ENCODE results near the gene PAH. TPM values are rescaled to one million over a fixed set of nuclear protein-coding genes. Genes with fewer than 3 reads are reported as not detected.

The PAH gene
- total RNA-seq, 2 donors from 2014 or later = 0.25 TPM; not detected in 1

GRCh38 chr12:102907918-102908317 lies 9.1 kb downstream of the PAH start:
- Mint-ChIP-seq H3K4me3 (no peak overlapping the region), H3K4me1 (ENCODE audit: low read depth) (no peaks in the 10 kb centered on the region), H3K27me3 (ENCODE audit: low read depth) (peaks cover 7% of the 10 kb centered on the region), H3K36me3 (ENCODE audit: insufficient read depth in 2 of 2) (no peaks in the 10 kb centered on the region), H3K27ac (no peak overlapping the region), H3K9me3 (no peaks in the 10 kb centered on the region)
- DNase-seq (no peak), ATAC-seq (replicated peaks in 1 of 2) (no peak)

DNA sequence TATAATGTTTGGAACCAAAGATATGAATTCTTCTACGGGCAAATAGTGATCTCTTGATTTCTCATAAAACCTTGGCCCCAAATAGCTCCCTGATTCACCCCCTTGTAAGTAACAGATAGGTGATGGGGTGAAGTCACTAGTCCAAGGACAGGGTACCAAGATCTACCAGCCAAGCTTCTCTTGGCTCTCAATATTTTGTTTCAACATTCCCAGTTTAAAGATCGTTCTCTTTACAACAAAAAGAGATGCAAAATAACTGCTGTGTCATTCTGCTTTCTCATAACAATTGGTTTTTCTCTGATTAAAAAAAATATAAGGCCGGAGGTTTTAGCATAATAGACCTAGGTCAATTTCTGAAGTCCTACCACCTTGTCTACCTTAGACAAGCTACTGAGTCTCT lies 11.8 kb downstream of the PAH start:
- DNase-seq = no peak
- no peak overlapping the region for H3K27ac Mint-ChIP-seq
- ATAC-seq (replicated peaks in 1 of 2) = no peak
- no peaks in the 10 kb centered on the region for H3K4me1 Mint-ChIP-seq (ENCODE audit: low read depth)
- H3K36me3 Mint-ChIP-seq (ENCODE audit: insufficient read depth in 2 of 2) = no peaks in the 10 kb centered on the region
- H3K4me3 Mint-ChIP-seq = no peak overlapping the region
- no peaks in the 10 kb centered on the region for H3K9me3 Mint-ChIP-seq
- no peaks in the 10 kb centered on the region for H3K27me3 Mint-ChIP-seq (ENCODE audit: low read depth)

DNA sequence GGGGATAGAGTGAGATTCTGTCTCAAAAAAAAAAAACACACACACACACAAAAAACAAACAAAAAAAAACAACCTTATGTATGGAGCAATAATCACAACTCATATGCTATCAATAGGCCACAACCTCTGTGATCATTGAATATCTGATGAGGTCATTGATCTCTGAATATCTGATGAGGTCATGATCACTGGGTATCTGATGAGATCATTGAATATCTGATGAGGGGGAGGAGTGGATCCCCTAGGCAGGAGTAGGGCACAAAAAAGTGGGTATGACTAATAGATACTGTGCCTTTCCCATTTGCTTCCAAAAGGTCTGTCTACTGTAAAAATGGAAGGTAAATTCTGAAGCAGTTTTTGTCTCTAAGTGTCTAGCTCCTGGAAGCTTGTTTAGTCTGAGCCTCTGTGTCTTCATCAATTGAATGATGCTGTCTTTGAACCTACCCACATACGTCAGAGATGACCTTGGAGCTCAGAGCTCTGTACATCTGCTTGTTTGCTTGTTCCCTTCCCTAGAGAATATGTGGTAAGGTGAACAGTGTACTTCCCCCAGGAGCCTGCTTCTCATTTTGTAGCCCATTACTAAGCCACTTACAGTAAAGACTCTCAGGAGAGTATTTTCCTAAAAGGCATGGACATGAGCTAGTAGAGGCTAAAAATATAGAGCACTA lies 13.6 kb downstream of the PAH start:
- no peaks in the 10 kb centered on the region for H3K9me3 Mint-ChIP-seq
- no peak overlapping the region for H3K27ac Mint-ChIP-seq
- DNase-seq (no peak), ATAC-seq (replicated peaks in 1 of 2) (no peak)
- no peaks in the 10 kb centered on the region for H3K36me3 Mint-ChIP-seq (ENCODE audit: insufficient read depth in 2 of 2)
- no peaks in the 10 kb centered on the region for H3K27me3 Mint-ChIP-seq (ENCODE audit: low read depth)
- H3K4me1 Mint-ChIP-seq (ENCODE audit: low read depth) = no peaks in the 10 kb centered on the region
- H3K4me3 Mint-ChIP-seq = no peak overlapping the region

DNA sequence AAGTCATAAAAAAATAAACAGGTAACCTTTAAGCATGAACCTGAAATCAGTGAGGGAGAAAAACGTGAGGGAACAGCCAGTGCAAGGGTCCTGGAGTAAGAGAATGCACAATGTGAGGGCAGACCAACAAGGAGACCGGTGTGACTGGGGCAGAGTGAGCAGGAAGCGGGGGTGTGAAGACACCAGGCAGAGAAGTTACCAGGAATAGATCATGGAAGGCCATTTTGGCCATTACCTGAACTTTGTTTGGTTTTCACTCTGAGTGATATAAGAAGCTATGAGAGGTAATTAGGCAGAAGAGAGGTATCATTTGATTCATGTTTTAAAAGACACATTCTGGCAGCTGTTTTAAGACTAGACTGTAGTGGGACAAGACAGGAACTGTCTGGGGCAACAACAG lies 15.0 kb downstream of the PAH start:
- ATAC-seq (replicated peaks in 1 of 2) (no peak), DNase-seq (no peak)
- H3K36me3 Mint-ChIP-seq (ENCODE audit: insufficient read depth in 2 of 2) = no peaks in the 10 kb centered on the region
- H3K9me3 Mint-ChIP-seq = no peaks in the 10 kb centered on the region
- no peak overlapping the region for H3K4me3 Mint-ChIP-seq
- no peaks in the 10 kb centered on the region for H3K27me3 Mint-ChIP-seq (ENCODE audit: low read depth)
- H3K4me1 Mint-ChIP-seq (ENCODE audit: low read depth) = no peaks in the 10 kb centered on the region
- no peak overlapping the region for H3K27ac Mint-ChIP-seq

DNA sequence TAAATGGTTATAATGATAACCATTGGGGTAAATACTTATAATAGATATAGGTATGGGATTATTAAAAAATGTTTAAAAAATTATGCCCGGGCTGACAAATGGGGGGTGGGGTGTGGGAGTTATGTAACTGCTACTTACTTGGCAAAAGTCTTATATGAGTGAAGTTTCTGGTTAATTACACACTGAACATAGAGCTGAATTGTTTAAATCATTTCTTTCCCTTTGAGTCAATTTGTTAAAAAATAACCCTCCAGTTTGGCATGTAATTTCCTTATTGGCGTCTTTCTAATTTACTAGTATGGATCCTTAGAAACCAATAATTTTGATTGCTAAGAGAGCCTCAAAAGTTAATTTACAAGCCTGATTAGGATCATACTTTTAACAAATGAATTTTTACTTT lies 16.7 kb downstream of the PAH start:
- H3K27ac Mint-ChIP-seq = no peak overlapping the region
- DNase-seq (no peak), ATAC-seq (replicated peaks in 1 of 2) (no peak)
- no peaks in the 10 kb centered on the region for H3K36me3 Mint-ChIP-seq (ENCODE audit: insufficient read depth in 2 of 2)
- H3K27me3 Mint-ChIP-seq (ENCODE audit: low read depth) = no peaks in the 10 kb centered on the region
- no peak overlapping the region for H3K4me3 Mint-ChIP-seq
- H3K4me1 Mint-ChIP-seq (ENCODE audit: low read depth) = no peaks in the 10 kb centered on the region
- H3K9me3 Mint-ChIP-seq = no peaks in the 10 kb centered on the region

DNA sequence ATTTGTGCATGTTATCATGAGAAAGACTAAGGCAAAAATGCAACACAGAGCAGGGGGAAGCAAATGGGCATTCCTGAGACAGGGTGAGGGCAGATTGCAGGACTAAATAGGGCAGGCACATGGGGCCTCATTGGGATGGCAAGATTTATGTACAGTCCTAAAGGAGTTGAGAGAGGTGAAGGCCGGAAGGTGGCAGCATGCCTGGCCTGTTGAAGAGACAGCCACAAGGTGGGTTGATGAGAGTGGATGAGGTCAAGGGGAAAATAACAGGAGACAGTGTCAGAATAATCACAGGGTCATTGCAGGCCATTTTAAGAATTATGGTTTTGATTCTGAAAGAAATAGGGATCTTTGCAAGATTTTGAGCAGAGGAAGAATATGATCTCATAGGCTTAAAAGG lies 21.0 kb downstream of the PAH start:
- Mint-ChIP-seq H3K9me3 (no peaks in the 10 kb centered on the region), H3K27me3 (ENCODE audit: low read depth) (no peaks in the 10 kb centered on the region), H3K4me3 (no peak overlapping the region), H3K4me1 (ENCODE audit: low read depth) (no peaks in the 10 kb centered on the region), H3K36me3 (ENCODE audit: insufficient read depth in 2 of 2) (no peaks in the 10 kb centered on the region), H3K27ac (no peak overlapping the region)
- DNase-seq = no peak
- no peak for ATAC-seq (replicated peaks in 1 of 2)

GRCh38 chr12:102891756-102892155 lies 25.3 kb downstream of the PAH start:
- DNase-seq (no peak), ATAC-seq (replicated peaks in 1 of 2) (no peak)
- H3K4me1 Mint-ChIP-seq (ENCODE audit: low read depth) = no peaks in the 10 kb centered on the region
- H3K36me3 Mint-ChIP-seq (ENCODE audit: insufficient read depth in 2 of 2) = no peaks in the 10 kb centered on the region
- no peaks in the 10 kb centered on the region for H3K9me3 Mint-ChIP-seq
- H3K27ac Mint-ChIP-seq = no peak overlapping the region
- H3K4me3 Mint-ChIP-seq = no peak overlapping the region
- peaks cover 8% of the 10 kb centered on the region for H3K27me3 Mint-ChIP-seq (ENCODE audit: low read depth)

GRCh38 chr12:102888511-102888910 lies 28.5 kb downstream of the PAH start:
- Mint-ChIP-seq H3K9me3 (no peaks in the 10 kb centered on the region), H3K27me3 (ENCODE audit: low read depth) (peaks cover 8% of the 10 kb centered on the region), H3K4me3 (no peak overlapping the region), H3K4me1 (ENCODE audit: low read depth) (no peaks in the 10 kb centered on the region), H3K36me3 (ENCODE audit: insufficient read depth in 2 of 2) (no peaks in the 10 kb centered on the region), H3K27ac (no peak overlapping the region)
- ATAC-seq (replicated peaks in 1 of 2) (no peak), DNase-seq (no peak)

DNA sequence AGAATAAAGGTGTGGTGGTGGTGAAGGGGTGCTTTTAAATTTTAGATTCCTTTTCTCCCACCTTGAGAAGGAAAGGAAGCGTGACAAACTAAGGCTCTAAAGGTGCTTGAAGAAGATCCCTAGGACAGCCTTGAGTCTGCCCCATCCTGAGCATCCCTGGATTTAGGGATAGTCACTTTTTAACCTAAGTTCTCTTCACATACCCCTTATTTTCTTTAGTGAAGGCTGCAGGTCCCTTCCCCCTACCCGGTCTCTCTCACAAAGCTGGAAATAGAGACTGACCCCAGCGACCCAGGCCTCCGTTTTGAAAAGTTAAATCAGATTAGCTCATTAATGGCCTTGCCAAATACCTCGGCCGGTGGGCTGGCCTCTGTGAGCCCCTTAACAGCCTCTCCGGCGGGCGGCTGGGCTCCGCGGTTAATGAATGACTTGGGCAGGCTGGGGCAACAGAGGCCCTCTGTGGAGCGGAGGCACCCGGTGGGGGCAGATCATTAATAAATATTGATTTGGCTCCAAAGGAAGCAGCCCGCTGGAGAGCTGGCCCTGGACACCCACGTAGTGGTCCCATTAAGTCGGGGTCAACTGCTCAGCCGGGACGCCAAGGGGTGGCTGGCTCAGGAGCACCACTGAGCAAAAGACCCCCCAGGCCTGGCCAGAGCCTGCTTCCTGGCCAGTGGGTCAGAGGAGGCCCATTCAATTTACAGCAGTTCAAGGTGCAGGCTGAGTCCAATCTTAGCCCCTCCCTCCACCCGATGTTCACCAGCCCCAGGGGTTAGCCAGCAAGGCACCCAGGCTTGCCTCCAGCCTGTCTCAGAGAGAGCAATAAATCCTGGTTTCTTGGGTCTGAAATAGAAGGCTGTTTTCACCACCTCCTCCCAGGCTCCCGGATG lies 31.8 kb downstream of the PAH start:
- no peak for DNase-seq
- Mint-ChIP-seq H3K9me3 (no peaks in the 10 kb centered on the region), H3K4me1 (ENCODE audit: low read depth) (no peaks in the 10 kb centered on the region), H3K36me3 (ENCODE audit: insufficient read depth in 2 of 2) (no peaks in the 10 kb centered on the region), H3K27me3 (ENCODE audit: low read depth) (peaks cover 20% of the 10 kb centered on the region), H3K27ac (no peak overlapping the region), H3K4me3 (no peak overlapping the region)
- no peak for ATAC-seq (replicated peaks in 1 of 2)

- ATAC-seq (replicated peaks in 1 of 2) = peak in 1 of 2 donors; percentile 66
- Mint-ChIP-seq H3K36me3 (ENCODE audit: insufficient read depth in 2 of 2) (no peaks in the 10 kb centered on the region), H3K9me3 (no peaks in the 10 kb centered on the region), H3K4me1 (ENCODE audit: low read depth) (peaks cover 6% of the 10 kb centered on the region), H3K4me3 (no peak overlapping the region), H3K27me3 (ENCODE audit: low read depth) (peaks cover 16% of the 10 kb centered on the region), H3K27ac (no peak overlapping the region)
- DNase-seq = peak; percentile 33 to 42
Measured at GRCh38 chr12:102883204-102883799, 33.7 kb downstream of the PAH start.

GRCh38 chr12:102880783-102881182 lies 36.3 kb downstream of the PAH start:
- no peak overlapping the region for H3K4me3 Mint-ChIP-seq
- ATAC-seq (replicated peaks in 1 of 2) (no peak), DNase-seq (no peak)
- no peak overlapping the region for H3K27ac Mint-ChIP-seq
- H3K27me3 Mint-ChIP-seq (ENCODE audit: low read depth) = peaks cover 29% of the 10 kb centered on the region
- H3K9me3 Mint-ChIP-seq = no peaks in the 10 kb centered on the region
- no peaks in the 10 kb centered on the region for H3K36me3 Mint-ChIP-seq (ENCODE audit: insufficient read depth in 2 of 2)
- peaks cover 6% of the 10 kb centered on the region for H3K4me1 Mint-ChIP-seq (ENCODE audit: low read depth)

GRCh38 chr12:102879144-102879763 lies 37.8 kb downstream of the PAH start:
- H3K9me3 Mint-ChIP-seq = no peaks in the 10 kb centered on the region
- no peak overlapping the region for H3K27ac Mint-ChIP-seq
- no peaks in the 10 kb centered on the region for H3K36me3 Mint-ChIP-seq (ENCODE audit: insufficient read depth in 2 of 2)
- peak; percentile 90 for ATAC-seq (replicated peaks in 1 of 2)
- H3K27me3 Mint-ChIP-seq (ENCODE audit: low read depth) = peaks cover 29% of the 10 kb centered on the region
- H3K4me3 Mint-ChIP-seq = no peak overlapping the region
- DNase-seq = peak; percentile 22 to 37
- peaks cover 6% of the 10 kb centered on the region for H3K4me1 Mint-ChIP-seq (ENCODE audit: low read depth)

- ATAC-seq (replicated peaks in 1 of 2) = no peak
- Mint-ChIP-seq H3K36me3 (ENCODE audit: insufficient read depth in 2 of 2) (no peaks in the 10 kb centered on the region), H3K4me3 (no peak overlapping the region), H3K27ac (no peak overlapping the region), H3K9me3 (no peaks in the 10 kb centered on the region), H3K4me1 (ENCODE audit: low read depth) (peaks cover 6% of the 10 kb centered on the region), H3K27me3 (ENCODE audit: low read depth) (peaks cover 17% of the 10 kb centered on the region)
- DNase-seq = no peak
Measured at GRCh38 chr12:102876883-102877282, 40.2 kb downstream of the PAH start.

Data from activated T-cell treated with anti-CD3 and anti-CD28 coated beads, Interleukin-2, amount 50 U/mL, for 72 hours (primary cell).